ENCODE results near the gene PICALM.
"Not testable (repeated sequence)": the region's sequence is repeated elsewhere in the genome, so short reads cannot be mapped to it uniquely, and the experiment has no call there.

Gene PICALM

GRCh38 chr11:85939099-85940015 lies 129.5 kb downstream of the PICALM start:
- DNase-seq (ENCODE audit: low read depth): no peak

DNA sequence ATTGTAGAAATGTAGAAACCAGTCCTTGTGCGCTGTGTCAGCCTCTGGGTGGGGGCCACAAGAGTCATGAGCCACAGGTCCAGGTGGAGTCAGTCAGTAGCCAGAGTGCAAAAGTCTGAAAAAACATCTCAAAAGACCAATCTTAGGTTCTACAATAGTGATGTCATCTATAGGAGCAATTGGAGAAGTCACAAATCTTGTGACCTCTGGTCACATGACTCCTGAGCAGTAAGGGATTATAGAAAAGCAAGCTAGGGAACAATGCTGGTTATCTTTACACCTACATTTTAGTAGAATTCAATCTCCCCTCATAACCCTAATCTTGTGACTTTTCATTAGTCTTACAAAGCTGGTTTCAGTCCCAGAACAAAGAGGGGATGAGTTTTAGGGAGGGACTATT lies 131.0 kb downstream of the PICALM start:
- DNase-seq (ENCODE audit: low read depth): no peak

DNA sequence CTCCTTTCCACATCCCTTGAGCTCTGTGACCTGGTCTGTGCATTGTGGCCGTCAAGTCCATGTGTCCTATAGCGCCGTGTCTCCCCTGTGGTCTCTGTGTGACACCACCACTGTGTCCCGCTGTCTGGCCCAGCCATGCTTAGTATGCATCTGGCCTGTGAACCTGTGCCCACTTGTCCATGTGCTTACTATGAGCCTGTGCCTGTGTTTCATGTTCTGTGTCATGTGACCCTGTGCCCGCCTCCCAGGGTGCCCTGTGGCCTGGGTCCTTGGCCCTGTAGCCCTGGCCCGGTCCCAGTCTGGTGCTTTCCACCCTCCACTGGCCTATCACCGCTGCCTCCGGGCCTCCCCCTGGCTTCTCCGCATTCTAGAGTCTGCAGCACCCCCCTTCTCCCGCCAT lies 133.1 kb downstream of the PICALM start:
- DNase-seq (ENCODE audit: low read depth): no peak

DNA sequence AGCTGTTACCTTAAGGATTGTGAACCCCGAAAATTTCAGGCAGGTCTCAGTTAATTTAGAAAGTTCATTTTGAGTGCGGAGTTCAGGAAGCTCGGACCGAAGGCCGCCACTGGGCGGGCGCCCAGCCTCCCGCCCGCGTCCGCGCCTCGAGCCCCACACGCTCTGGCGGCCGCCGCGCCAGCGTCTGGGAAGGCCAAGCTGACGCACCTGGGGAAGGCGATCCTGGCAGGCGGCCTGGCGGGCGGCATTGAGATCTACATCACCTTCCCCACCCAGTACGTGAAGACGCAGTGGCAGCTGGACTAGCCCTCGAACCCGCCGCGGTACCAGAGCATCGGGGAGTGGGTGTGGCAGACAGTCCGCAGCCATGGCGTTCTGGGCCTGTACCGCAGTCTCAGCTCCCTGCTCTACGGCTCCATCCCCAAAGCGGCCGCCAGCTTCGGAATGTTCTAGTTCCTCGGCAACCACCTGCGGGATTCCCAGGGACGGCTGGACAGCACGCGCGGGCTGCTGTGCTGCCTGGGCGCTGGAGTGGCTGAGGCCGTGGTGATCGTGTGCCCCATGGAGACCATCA lies 134.2 kb downstream of the PICALM start:
- DNase-seq (ENCODE audit: low read depth): no peak

DNA sequence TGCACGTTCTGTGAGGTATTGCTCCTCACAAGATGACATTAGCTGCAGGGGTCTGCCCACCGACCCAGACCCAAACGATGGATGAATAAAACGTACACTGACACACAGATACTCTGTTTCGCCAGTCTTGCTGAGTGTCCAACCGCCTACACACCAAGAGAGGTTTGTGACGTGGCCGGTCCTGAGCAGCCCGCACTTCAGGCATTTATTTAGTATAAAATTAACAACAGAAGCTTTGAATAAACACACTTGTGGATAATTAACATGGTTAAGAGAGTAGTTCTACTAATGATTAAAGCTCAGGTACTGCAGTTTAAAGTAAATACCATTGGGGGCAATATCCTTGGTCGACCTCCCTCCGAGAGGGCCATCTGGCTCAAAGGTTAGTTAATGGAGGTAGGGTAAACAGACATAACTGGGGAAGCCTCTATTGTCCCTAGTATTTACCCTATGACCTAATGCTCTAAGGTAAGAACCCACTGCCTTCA lies 138.0 kb downstream of the PICALM start:
- no peak for DNase-seq (ENCODE audit: low read depth)

- DNase-seq (ENCODE audit: low read depth): not testable (repeated sequence)
These were observed 142.2 kb downstream of the PICALM start for GRCh38 chr11:85926653-85927214.

- no peak for DNase-seq (ENCODE audit: low read depth)
These were observed 145.4 kb downstream of the PICALM start for GRCh38 chr11:85923455-85923854.

DNA sequence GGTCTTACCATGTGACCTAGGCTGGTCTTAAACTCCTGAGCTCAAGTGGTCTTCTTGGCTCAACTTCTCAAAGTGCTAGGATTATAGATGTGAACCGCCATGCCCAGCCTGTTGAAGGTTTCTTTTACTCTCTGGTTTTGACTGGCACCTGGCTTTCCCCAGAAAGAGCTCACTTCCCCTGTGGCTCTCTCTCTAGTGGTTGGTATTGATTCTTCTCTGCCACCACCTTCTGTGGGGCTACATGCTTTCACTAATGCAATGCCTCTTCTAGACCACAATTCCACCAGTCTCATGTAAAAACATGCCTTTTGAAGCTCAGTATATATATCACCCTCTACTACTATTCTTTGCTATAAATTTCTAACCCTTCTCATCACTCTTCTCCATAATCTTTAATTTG lies 146.5 kb downstream of the PICALM start:
- no peak for DNase-seq (ENCODE audit: low read depth)

- no peak for DNase-seq (ENCODE audit: low read depth)
These were observed 149.7 kb downstream of the PICALM start for GRCh38 chr11:85918910-85919794.

DNA sequence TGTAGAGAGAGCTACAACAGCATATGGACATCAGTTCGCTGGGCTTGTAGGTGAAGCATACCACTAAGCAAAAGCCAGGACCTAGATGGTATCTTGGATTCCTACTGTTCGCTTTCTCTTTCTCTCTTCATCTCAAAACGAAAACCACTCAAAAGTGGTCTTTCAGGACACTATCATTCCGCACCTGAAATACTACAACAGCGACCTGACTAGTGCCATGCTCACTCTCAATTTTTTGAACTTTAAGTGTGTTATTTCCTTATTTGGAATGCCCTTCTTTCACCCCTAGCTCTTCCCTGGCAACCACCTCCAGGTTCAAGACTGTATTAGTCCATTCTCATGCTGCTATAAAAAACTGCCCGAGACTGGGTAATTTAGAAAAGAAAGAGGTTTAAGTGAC lies 154.5 kb downstream of the PICALM start:
- DNase-seq (ENCODE audit: low read depth): no peak

DNA sequence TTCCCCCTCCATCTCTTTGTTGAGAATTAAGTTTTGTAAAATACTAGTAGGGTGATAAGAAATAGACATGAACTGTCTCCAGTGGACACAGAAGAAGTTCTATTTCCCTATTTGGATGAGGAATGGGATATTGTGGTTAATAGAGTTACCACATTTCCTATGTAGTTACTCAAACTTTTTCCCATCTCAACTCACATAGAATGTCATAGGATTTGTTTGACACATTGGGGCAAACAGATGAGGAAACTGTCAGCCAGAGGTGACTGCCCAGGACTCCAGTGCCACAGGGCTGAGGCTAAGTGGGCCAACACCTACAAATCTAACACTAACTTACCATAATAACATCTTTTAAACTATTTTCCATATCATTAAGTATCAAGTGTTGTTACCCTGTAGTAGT lies 155.4 kb downstream of the PICALM start:
- DNase-seq (ENCODE audit: low read depth): no peak

DNA sequence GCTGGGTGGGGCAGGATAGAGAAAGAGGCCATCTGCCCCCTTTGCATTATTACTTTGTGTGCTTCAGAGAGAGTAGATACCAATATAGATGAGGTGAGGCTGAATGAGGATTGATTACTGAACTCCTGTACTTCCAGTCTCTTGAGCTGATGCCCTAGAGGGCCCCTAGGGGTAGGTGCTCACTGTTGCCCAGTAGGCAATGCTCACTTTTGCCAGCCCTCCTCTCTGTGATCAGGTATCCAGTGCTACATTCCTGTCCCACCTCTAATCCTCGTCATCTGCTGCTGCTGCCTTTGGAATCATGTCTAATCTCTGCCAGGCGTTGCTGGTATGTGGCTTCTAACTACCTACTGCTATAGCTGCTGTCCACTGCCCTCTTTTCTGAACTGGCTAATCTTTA lies 156.5 kb downstream of the PICALM start:
- no peak for DNase-seq (ENCODE audit: low read depth)
